ENCODE results near the gene CNBP. TPM values are rescaled to one million over a fixed set of nuclear protein-coding genes. Genes with fewer than 3 reads are reported as not detected.
"Not testable (repeated sequence)": the region's sequence is repeated elsewhere in the genome, so short reads cannot be mapped to it uniquely, and the experiment has no call there.

Gene CNBP
- total RNA-seq, 1 donor from 2014 or later: 227 TPM

DNA sequence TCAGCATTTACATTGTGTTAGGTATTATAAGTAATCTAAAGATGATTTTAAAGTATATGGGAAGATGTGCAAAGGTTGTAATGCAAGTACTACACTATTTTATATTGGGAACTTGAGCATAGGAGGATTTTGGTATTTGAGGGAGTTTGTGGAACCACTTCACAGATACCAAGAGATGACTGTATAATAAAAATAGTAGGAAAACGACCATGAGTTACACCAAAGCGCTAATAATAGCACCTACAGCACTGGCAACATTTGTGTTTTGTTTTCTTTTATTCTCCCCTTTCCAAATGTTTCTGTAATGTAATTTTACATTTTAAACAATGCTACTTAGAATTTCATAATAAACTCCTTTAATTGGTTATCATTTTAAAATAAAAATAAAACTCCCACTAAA is 10.5 kb downstream of the CNBP start:
- H3K27me3 Mint-ChIP-seq (ENCODE audit: low read depth, unreplicated experiment): no peaks in the 10 kb centered on the region
- no peak overlapping the region for H3K27ac Mint-ChIP-seq (ENCODE audit: unreplicated experiment)
- TF ChIP-seq EZH2 (IDR thresholded peaks at IDR 0.05; ENCODE audit: insufficient read depth, low read length): no peak
- TF ChIP-seq, protein P1, sequence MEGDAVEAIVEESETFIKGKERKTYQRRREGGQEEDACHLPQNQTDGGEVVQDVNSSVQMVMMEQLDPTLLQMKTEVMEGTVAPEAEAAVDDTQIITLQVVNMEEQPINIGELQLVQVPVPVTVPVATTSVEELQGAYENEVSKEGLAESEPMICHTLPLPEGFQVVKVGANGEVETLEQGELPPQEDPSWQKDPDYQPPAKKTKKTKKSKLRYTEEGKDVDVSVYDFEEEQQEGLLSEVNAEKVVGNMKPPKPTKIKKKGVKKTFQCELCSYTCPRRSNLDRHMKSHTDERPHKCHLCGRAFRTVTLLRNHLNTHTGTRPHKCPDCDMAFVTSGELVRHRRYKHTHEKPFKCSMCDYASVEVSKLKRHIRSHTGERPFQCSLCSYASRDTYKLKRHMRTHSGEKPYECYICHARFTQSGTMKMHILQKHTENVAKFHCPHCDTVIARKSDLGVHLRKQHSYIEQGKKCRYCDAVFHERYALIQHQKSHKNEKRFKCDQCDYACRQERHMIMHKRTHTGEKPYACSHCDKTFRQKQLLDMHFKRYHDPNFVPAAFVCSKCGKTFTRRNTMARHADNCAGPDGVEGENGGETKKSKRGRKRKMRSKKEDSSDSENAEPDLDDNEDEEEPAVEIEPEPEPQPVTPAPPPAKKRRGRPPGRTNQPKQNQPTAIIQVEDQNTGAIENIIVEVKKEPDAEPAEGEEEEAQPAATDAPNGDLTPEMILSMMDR (IDR thresholded peaks at IDR 0.05; ENCODE audit: insufficient read depth, low read depth, low read length): no peak
- FAIRE-seq: no peak
- Histone ChIP-seq H3K79me2 (ENCODE audit: insufficient read depth, low read length) (peaks cover 88% of the 10 kb centered on the region), H3K9me3 (ENCODE audit: insufficient read depth, low read depth, low read length) (no peaks in the 10 kb centered on the region), H3K4me3 (ENCODE audit: insufficient read depth, low read depth, low read length) (no peak overlapping the region), H3K36me3 (ENCODE audit: insufficient read depth, low read length) (peaks cover 40% of the 10 kb centered on the region), H3K4me2 (ENCODE audit: low read length) (no peak overlapping the region), H3K9ac (ENCODE audit: low read length) (no peak overlapping the region), H3K27me3 (ENCODE audit: insufficient read depth, low read length) (no peaks in the 10 kb centered on the region), H4K20me1 (ENCODE audit: insufficient read depth, low read length) (peaks cover 86% of the 10 kb centered on the region), H3K27ac (ENCODE audit: low read depth, low read length) (no peak overlapping the region), H2AFZ (ENCODE audit: low read depth, low read length) (no peak overlapping the region), H3K4me1 (ENCODE audit: insufficient read depth, low read length) (no peaks in the 10 kb centered on the region)
- no peak overlapping the region for H3K4me3 Mint-ChIP-seq (ENCODE audit: unreplicated experiment)
- peaks cover 14% of the 10 kb centered on the region for H3K4me1 Mint-ChIP-seq (ENCODE audit: low read depth, unreplicated experiment)
- peaks cover 8% of the 10 kb centered on the region for H3K36me3 Mint-ChIP-seq (ENCODE audit: low read depth, unreplicated experiment)
- DNase-seq (ENCODE audit: low read depth): no peak
- no peaks in the 10 kb centered on the region for H3K9me3 Mint-ChIP-seq (ENCODE audit: unreplicated experiment)

DNA sequence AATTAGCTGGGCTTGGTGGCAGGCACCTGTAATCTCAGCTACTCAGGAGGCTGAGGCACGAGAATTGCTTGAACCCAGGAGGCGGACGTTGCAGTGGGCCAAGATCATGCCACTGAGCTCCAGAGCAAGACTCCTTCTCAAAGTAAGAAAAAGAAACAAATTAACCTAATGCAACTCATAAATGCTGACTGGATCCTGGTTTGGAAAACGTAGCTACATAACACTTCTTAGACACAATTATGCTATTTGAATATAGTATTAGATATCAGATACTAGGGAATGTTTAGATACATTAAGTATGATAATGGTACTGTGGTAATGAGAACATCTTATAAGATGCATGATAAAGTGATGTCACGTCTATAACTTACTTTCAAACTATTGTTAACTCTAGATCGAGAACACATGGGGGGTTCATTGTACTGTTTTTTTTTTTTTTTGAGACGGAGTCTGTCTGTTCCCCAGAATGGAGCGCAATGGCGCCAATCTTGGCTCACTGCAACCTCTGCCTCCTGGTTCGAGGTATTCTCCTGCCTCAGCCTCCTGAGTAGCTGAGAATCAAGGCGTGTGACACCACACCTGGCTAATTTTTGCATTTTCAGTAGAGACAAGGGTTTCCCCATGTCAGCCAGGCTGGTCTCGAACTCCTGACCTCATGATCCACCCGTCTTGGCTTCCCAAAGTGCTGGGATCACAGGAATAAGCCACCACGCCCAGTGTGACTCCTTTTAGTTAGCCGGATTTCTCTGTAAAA is 16.9 kb downstream of the CNBP start:
- Mint-ChIP-seq H3K36me3 (ENCODE audit: low read depth, unreplicated experiment) (peaks cover 12% of the 10 kb centered on the region), H3K27me3 (ENCODE audit: low read depth, unreplicated experiment) (no peaks in the 10 kb centered on the region), H3K4me3 (ENCODE audit: unreplicated experiment) (no peak overlapping the region), H3K9me3 (ENCODE audit: unreplicated experiment) (no peaks in the 10 kb centered on the region), H3K27ac (ENCODE audit: unreplicated experiment) (no peak overlapping the region), H3K4me1 (ENCODE audit: low read depth, unreplicated experiment) (peaks cover 7% of the 10 kb centered on the region)
- Histone ChIP-seq H3K36me3 (ENCODE audit: insufficient read depth, low read length) (peaks cover 43% of the 10 kb centered on the region), H3K9ac (ENCODE audit: low read length) (no peak overlapping the region), H3K9me3 (ENCODE audit: insufficient read depth, low read depth, low read length) (no peaks in the 10 kb centered on the region), H3K27ac (ENCODE audit: low read depth, low read length) (no peak overlapping the region), H3K4me3 (ENCODE audit: insufficient read depth, low read depth, low read length) (no peak overlapping the region), H3K4me2 (ENCODE audit: low read length) (no peak overlapping the region), H3K4me1 (ENCODE audit: insufficient read depth, low read length) (peaks cover 6% of the 10 kb centered on the region), H3K79me2 (ENCODE audit: insufficient read depth, low read length) (peaks cover 27% of the 10 kb centered on the region), H4K20me1 (ENCODE audit: insufficient read depth, low read length) (peaks cover 28% of the 10 kb centered on the region), H3K27me3 (ENCODE audit: insufficient read depth, low read length) (no peaks in the 10 kb centered on the region), H2AFZ (ENCODE audit: low read depth, low read length) (no peak overlapping the region)
- FAIRE-seq (no peak), DNase-seq (ENCODE audit: low read depth) (no peak)
- no peak for TF ChIP-seq EZH2 (IDR thresholded peaks at IDR 0.05; ENCODE audit: insufficient read depth, low read length)
- TF ChIP-seq, protein P1 (IDR thresholded peaks at IDR 0.05; ENCODE audit: insufficient read depth, low read depth, low read length): no peak

DNA sequence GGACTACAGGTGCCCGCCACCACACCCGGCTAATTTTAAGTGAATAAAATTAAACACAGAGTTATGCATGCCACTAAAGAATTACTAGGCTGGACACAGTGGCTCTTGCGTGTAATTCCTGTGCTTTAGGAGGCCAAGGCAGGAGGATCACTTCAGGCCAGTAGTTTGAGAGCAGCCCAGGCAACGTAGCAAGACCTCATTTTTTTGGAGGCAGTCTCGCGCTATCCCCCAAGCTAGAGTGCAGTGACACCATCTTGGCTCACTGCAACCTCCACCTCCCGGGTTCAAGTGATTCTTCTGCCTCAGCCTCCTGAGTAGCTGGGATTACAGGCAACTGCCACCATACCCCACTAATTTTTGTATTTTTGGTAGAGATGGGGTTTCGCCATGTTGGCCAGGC is 18.1 kb downstream of the CNBP start:
- H3K4me1 Mint-ChIP-seq (ENCODE audit: low read depth, unreplicated experiment); H3K9me3 Mint-ChIP-seq (ENCODE audit: unreplicated experiment); H3K27me3 ChIP-seq (ENCODE audit: insufficient read depth, low read length); H3K27ac ChIP-seq (ENCODE audit: low read depth, low read length); H3K4me2 ChIP-seq (ENCODE audit: low read length); H3K4me3 ChIP-seq (ENCODE audit: insufficient read depth, low read depth, low read length); H3K27ac Mint-ChIP-seq (ENCODE audit: unreplicated experiment); DNase-seq (ENCODE audit: low read depth); H3K9ac ChIP-seq (ENCODE audit: low read length); FAIRE-seq; H2AFZ ChIP-seq (ENCODE audit: low read depth, low read length); H3K4me3 Mint-ChIP-seq (ENCODE audit: unreplicated experiment); H3K27me3 Mint-ChIP-seq (ENCODE audit: low read depth, unreplicated experiment); H3K9me3 ChIP-seq (ENCODE audit: insufficient read depth, low read depth, low read length); H3K4me1 ChIP-seq (ENCODE audit: insufficient read depth, low read length): not testable (repeated sequence)
- peaks cover 33% of the 10 kb centered on the region for H3K36me3 ChIP-seq (ENCODE audit: insufficient read depth, low read length)
- H3K36me3 Mint-ChIP-seq (ENCODE audit: low read depth, unreplicated experiment): peaks cover 12% of the 10 kb centered on the region
- peaks cover 16% of the 10 kb centered on the region for H3K79me2 ChIP-seq (ENCODE audit: insufficient read depth, low read length)
- H4K20me1 ChIP-seq (ENCODE audit: insufficient read depth, low read length): peaks cover 17% of the 10 kb centered on the region
